ENCODE results near the gene HLA-DPB1.
A peak's percentile ranks its signal among the peaks of the same experiment; 100 is the strongest.

HLA-DPB1 gene

GRCh38 chr6:33078919-33079521 lies 3.2 kb downstream of the HLA-DPB1 start:
- Histone ChIP-seq H3K27me3 (replicated peaks; ENCODE audit: control insufficient read depth, insufficient read depth, low read length) (no peaks in the 10 kb centered on the region), H3K36me3 (ENCODE audit: control insufficient read depth, insufficient read depth, low read length) (peaks cover 16% of the 10 kb centered on the region), H3K4me3 (replicated peaks; ENCODE audit: low read depth, low read length) (0 out of 2 replicates have a peak overlapping the region, but pooled peaks have one; percentile 9)
- TF ChIP-seq CTCF (IDR thresholded peaks at IDR 0.05; ENCODE audit: insufficient read depth, low read length, poor library complexity, severe bottlenecking): no peak
- no peak for DNase-seq (ENCODE audit: extremely low read depth, insufficient read length)

- Histone ChIP-seq H3K27me3 (replicated peaks; ENCODE audit: control insufficient read depth, insufficient read depth, low read length) (no peaks in the 10 kb centered on the region), H3K4me3 (replicated peaks; ENCODE audit: low read depth, low read length) (no peak overlapping the region), H3K36me3 (ENCODE audit: control insufficient read depth, insufficient read depth, low read length) (peaks cover 19% of the 10 kb centered on the region)
- DNase-seq (ENCODE audit: extremely low read depth, insufficient read length): no peak
- TF ChIP-seq CTCF (IDR thresholded peaks at IDR 0.05; ENCODE audit: insufficient read depth, low read length, poor library complexity, severe bottlenecking): no peak
Measured at GRCh38 chr6:33079580-33079979, 3.8 kb downstream of the HLA-DPB1 start.

GRCh38 chr6:33080127-33081089 lies 4.6 kb downstream of the HLA-DPB1 start:
- peaks cover 26% of the 10 kb centered on the region for H3K36me3 ChIP-seq (ENCODE audit: control insufficient read depth, insufficient read depth, low read length)
- TF ChIP-seq CTCF (IDR thresholded peaks at IDR 0.05; ENCODE audit: insufficient read depth, low read length, poor library complexity, severe bottlenecking): no peak
- no peak overlapping the region for H3K4me3 ChIP-seq (replicated peaks; ENCODE audit: low read depth, low read length)
- no peak for DNase-seq (ENCODE audit: extremely low read depth, insufficient read length)
- no peaks in the 10 kb centered on the region for H3K27me3 ChIP-seq (replicated peaks; ENCODE audit: control insufficient read depth, insufficient read depth, low read length)

GRCh38 chr6:33081098-33081824 lies 5.5 kb downstream of the HLA-DPB1 start:
- no peak for DNase-seq (ENCODE audit: extremely low read depth, insufficient read length)
- Histone ChIP-seq H3K36me3 (ENCODE audit: control insufficient read depth, insufficient read depth, low read length) (peaks cover 34% of the 10 kb centered on the region), H3K27me3 (replicated peaks; ENCODE audit: control insufficient read depth, insufficient read depth, low read length) (no peaks in the 10 kb centered on the region), H3K4me3 (replicated peaks; ENCODE audit: low read depth, low read length) (no peak overlapping the region)
- TF ChIP-seq CTCF (IDR thresholded peaks at IDR 0.05; ENCODE audit: insufficient read depth, low read length, poor library complexity, severe bottlenecking): no peak

GRCh38 chr6:33082702-33083101 lies 6.9 kb downstream of the HLA-DPB1 start:
- TF ChIP-seq CTCF (IDR thresholded peaks at IDR 0.05; ENCODE audit: insufficient read depth, low read length, poor library complexity, severe bottlenecking): peak; percentile 65
- DNase-seq (ENCODE audit: extremely low read depth, insufficient read length): no peak
- Histone ChIP-seq H3K27me3 (replicated peaks; ENCODE audit: control insufficient read depth, insufficient read depth, low read length) (no peaks in the 10 kb centered on the region), H3K36me3 (ENCODE audit: control insufficient read depth, insufficient read depth, low read length) (peaks cover 42% of the 10 kb centered on the region), H3K4me3 (replicated peaks; ENCODE audit: low read depth, low read length) (no peak overlapping the region)

Data from GM06990 (cell line).